DMS 273 (cell line): ENCODE results near the gene MSI2.
A peak's percentile ranks its signal among the peaks of the same experiment; 100 is the strongest.

Experiments
- DNase-seq: peaks from one replicate; lab custom pipeline; 2025; ENCODE audit not compliant: unreplicated experiment; lab: John Stamatoyannopoulos, UW

MSI2 gene

GRCh38 chr17:57534863-57535248 lies 278.5 kb downstream of the MSI2 start:
- DNase-seq = no peak

- peak; percentile 72 for DNase-seq
These were observed 279.1 kb downstream of the MSI2 start for GRCh38 chr17:57535249-57535966.

- no peak for DNase-seq
These were observed 280.0 kb downstream of the MSI2 start for GRCh38 chr17:57536289-57536688.

GRCh38 chr17:57536789-57537523 lies 280.6 kb downstream of the MSI2 start:
- no peak for DNase-seq

- DNase-seq = no peak
These were observed 281.4 kb downstream of the MSI2 start for GRCh38 chr17:57537524-57538410.

GRCh38 chr17:57538736-57539456 lies 282.6 kb downstream of the MSI2 start:
- no peak for DNase-seq

- DNase-seq = no peak
These were observed 283.4 kb downstream of the MSI2 start for GRCh38 chr17:57539529-57540301.

- DNase-seq = no peak
These were observed 284.3 kb downstream of the MSI2 start for GRCh38 chr17:57540596-57540995.

- no peak for DNase-seq
These were observed 284.7 kb downstream of the MSI2 start for GRCh38 chr17:57541049-57541448.

- no peak for DNase-seq
These were observed 285.4 kb downstream of the MSI2 start for GRCh38 chr17:57541472-57542394.

GRCh38 chr17:57542510-57542909 lies 286.2 kb downstream of the MSI2 start:
- no peak for DNase-seq

- no peak for DNase-seq
These were observed 286.9 kb downstream of the MSI2 start for GRCh38 chr17:57543230-57543629.

- DNase-seq = peak; percentile 93
These were observed 288.1 kb downstream of the MSI2 start for GRCh38 chr17:57544401-57544800.

- DNase-seq = peak; percentile 89
These were observed 288.6 kb downstream of the MSI2 start for GRCh38 chr17:57544834-57545463.

GRCh38 chr17:57545731-57546342 lies 289.5 kb downstream of the MSI2 start:
- no peak for DNase-seq

GRCh38 chr17:57548421-57549410 lies 292.4 kb downstream of the MSI2 start:
- DNase-seq = no peak

GRCh38 chr17:57549468-57549867 lies 293.1 kb downstream of the MSI2 start:
- DNase-seq = no peak
